Gastroesophageal sphincter (tissue), 4 donors: ENCODE measurements around the gene RHBDF2. TPM values are rescaled to one million over a fixed set of nuclear protein-coding genes. Genes with fewer than 3 reads are reported as not detected.
A peak's percentile ranks its signal among the peaks of the same experiment; 100 is the strongest.
"Not testable (repeated sequence)": the region's sequence is repeated elsewhere in the genome, so short reads cannot be mapped to it uniquely, and the experiment has no call there.

Experiments used
- ATAC-seq: fragments of 150-250 bp; one replicate; pipeline ENCODE4 v1.9.1; 2016; ENCODE audit warnings: mild to moderate bottlenecking, moderate library complexity
- H3K27ac ChIP-seq, 4 donors: fragments of 200-600 bp; sonication (generic) in 3 of 4; 1 replicate in 3 of 4; 2 replicates in 1 of 4; pipeline ENCODE4 v1.5.1; 2016 to 2019
- H3K27me3 ChIP-seq: fragments of 200-600 bp; sonication (generic); one replicate; pipeline ENCODE4 v1.5.1; 2019
- H3K36me3 ChIP-seq, 2 donors: fragments of 200-600 bp; sonication (generic); one replicate each; pipeline ENCODE4 v1.5.1; 2019; ENCODE audit warnings: control low read depth in 1 of 2
- H3K4me1 ChIP-seq, 3 donors: fragments of 200-600 bp; sonication (generic); 1 replicate in 2 of 3; 2 replicates in 1 of 3; pipeline ENCODE4 v1.5.1; 2016 to 2019; ENCODE audit warnings: control low read depth in 2 of 3
- H3K4me3 ChIP-seq, 2 donors: fragments of 200-600 bp; sonication (generic); one replicate each; pipeline ENCODE4 v1.5.1; 2019; ENCODE audit warnings: mild to moderate bottlenecking in 1 of 2, moderate library complexity in 1 of 2
- H3K9me3 ChIP-seq, 3 donors: fragments of 200-600 bp; sonication (generic); one replicate each; pipeline ENCODE4 v1.5.1; 2017 to 2019; ENCODE audit warnings: control low read depth in 2 of 3
- CTCF ChIP-seq, 4 experiments: fragments of 200-600 bp in 2 of 4; fragments of 450-650 bp in 2 of 4; sonication (generic) in 1 of 4; IDR thresholded peaks; one replicate each; pipeline ENCODE4 v1.5.1; 2017 to 2019; ENCODE audit warnings: antibody characterized with exemption in 4 of 4, mild to moderate bottlenecking in 2 of 4, moderate library complexity in 2 of 4
- EP300 ChIP-seq: sonication (generic); formaldehyde crosslinking; IDR thresholded peaks from one replicate; pipeline ENCODE4 v1.6.1; 2017; ENCODE audit warnings: antibody characterized with exemption, mild to moderate bottlenecking
- POLR2A ChIP-seq, 2 donors: fragments of 450-650 bp; IDR thresholded peaks; one replicate each; pipeline ENCODE4 v1.6.1; 2017; ENCODE audit warnings: antibody characterized with exemption in 2 of 2, mild to moderate bottlenecking in 2 of 2, moderate library complexity in 1 of 2
- POLR2AphosphoS5 ChIP-seq: sonication (generic); formaldehyde crosslinking; IDR thresholded peaks from one replicate; pipeline ENCODE4 v1.6.1; 2017; ENCODE audit warnings: antibody characterized with exemption
- WGBS, 2 donors: methylation state at CpG; one replicate each; pipeline ENCODE4 v1.1.5; 2018; ENCODE audit warnings: low coverage in 1 of 2; 5-methylcytosine and 5-hydroxymethylcytosine counted together
- total RNA-seq, 4 donors: library from RNA; depleted of rRNA; stranded (reverse); fragments of >200 nt; gene quantifications; one replicate each; pipeline ENCODE4 v1.1.0, GENCODE V29; 2016

RHBDF2 gene
- total RNA-seq, 4 donors from 2014 or later, result 7.3 to 20.5 (median 8.5) TPM

GRCh38 chr17:76515274-76515949, 14.2 kb upstream of the RHBDF2 start:
- TF ChIP-seq POLR2AphosphoS5 (peak; percentile 33), CTCF (IDR thresholded peaks at IDR 0.05) (no peak)
- H3K4me1 ChIP-seq, result peaks cover 0 to 25% (median 0%) of the 10 kb centered on the region in 3 donors
- H3K36me3 ChIP-seq, result no peaks in the 10 kb centered on the region
- 28 to 48% methylated on average over 10 to 21 of the region's 22 CpGs for WGBS, 2 donors
- peaks cover 12% of the 10 kb centered on the region for H3K27me3 ChIP-seq
- peak; percentile 88 for ATAC-seq
- no peaks in the 10 kb centered on the region for H3K9me3 ChIP-seq
- H3K27ac ChIP-seq, result peak overlapping the region in 3 of 4 donors; percentile 58 to 73 (median 72)
- peak overlapping the region in 1 of 2 donors; percentile 30 for H3K4me3 ChIP-seq

- not testable (repeated sequence) for ATAC-seq, H3K9me3 ChIP-seq, H3K36me3 ChIP-seq, H3K27ac ChIP-seq, H3K4me3 ChIP-seq, H3K27me3 ChIP-seq
- H3K4me1 ChIP-seq, result peaks cover 0 to 25% (median 0%) of the 10 kb centered on the region in 3 donors
- 60% methylated on average over 1 of the region's 6 CpGs; no CpG with 5 or more reads in 1 of the 2 donors for WGBS, 2 donors
Observed at GRCh38 chr17:76514355-76514754, 13.1 kb upstream of the RHBDF2 start.

- TF ChIP-seq POLR2A (IDR thresholded peaks at IDR 0.05), result no peak
- Histone ChIP-seq H3K27ac (no peak overlapping the region), H3K9me3 (no peaks in the 10 kb centered on the region), H3K36me3 (no peaks in the 10 kb centered on the region), H3K4me1 (peaks cover 0 to 25% (median 0%) of the 10 kb centered on the region in 3 donors), H3K27me3 (peaks cover 8% of the 10 kb centered on the region), H3K4me3 (no peak overlapping the region)
- 72 to 80% methylated on average over 2 to 6 of the region's 6 CpGs for WGBS, 2 donors
- ATAC-seq, result no peak
Observed at GRCh38 chr17:76513306-76513692, 12.1 kb upstream of the RHBDF2 start.

- H3K4me1 ChIP-seq, result peaks cover 0 to 25% (median 0%) of the 10 kb centered on the region in 3 donors
- H3K4me3 ChIP-seq, result no peak overlapping the region
- no peaks in the 10 kb centered on the region for H3K9me3 ChIP-seq
- no peak for TF ChIP-seq EP300
- no peak for TF ChIP-seq POLR2A (IDR thresholded peaks at IDR 0.05)
- TF ChIP-seq POLR2AphosphoS5, result no peak
- TF ChIP-seq CTCF (IDR thresholded peaks at IDR 0.05), result no peak
- no peak overlapping the region for H3K27ac ChIP-seq
- peaks cover 13% of the 10 kb centered on the region for H3K27me3 ChIP-seq
- ATAC-seq, result no peak
- no peaks in the 10 kb centered on the region for H3K36me3 ChIP-seq
- WGBS, 2 donors, result 80 to 98% methylated on average over 1 to 5 of the region's 22 CpGs
Observed at GRCh38 chr17:76512366-76513305, 11.4 kb upstream of the RHBDF2 start.

GRCh38 chr17:76511668-76512365, 10.6 kb upstream of the RHBDF2 start:
- H3K36me3 ChIP-seq, result no peaks in the 10 kb centered on the region
- H3K27me3 ChIP-seq, result peaks cover 21% of the 10 kb centered on the region
- TF ChIP-seq EP300, result no peak
- no peak for TF ChIP-seq POLR2AphosphoS5
- no peak for TF ChIP-seq CTCF (IDR thresholded peaks at IDR 0.05)
- no peak for TF ChIP-seq POLR2A (IDR thresholded peaks at IDR 0.05)
- H3K9me3 ChIP-seq, result no peaks in the 10 kb centered on the region
- H3K4me3 ChIP-seq, result no peak overlapping the region
- H3K27ac ChIP-seq, result no peak overlapping the region
- no peak for ATAC-seq
- peaks cover 0 to 25% (median 0%) of the 10 kb centered on the region in 3 donors for H3K4me1 ChIP-seq
- WGBS, 2 donors, result 79 to 80% methylated on average over 1 to 10 of the region's 13 CpGs
